Activated T-helper 2 cell treated with anti-CD3 and anti-CD28 coated beads, Interferon-gamma antibody, Interleukin-2, Interleukin-4, amounts not matched to agents 10 μg/mL and 5 μg/mL and 100 μg/mL, durations not matched to agents 14 hours and 24 hours and 36 hours (primary cell): ENCODE results near the gene KRTAP5-6. TPM values are rescaled to one million over a fixed set of nuclear protein-coding genes. Genes with fewer than 3 reads are reported as not detected.

ENCODE experiments used
- DNase-seq: peaks from one replicate; pipeline ENCODE4 v3.0.0; 2021; ENCODE audit warnings: low spot score
- H3K27ac Mint-ChIP-seq: one replicate; pipeline ENCODE4 v1.8.0; 2021; ENCODE audit warnings: mixed read lengths
- H3K27me3 Mint-ChIP-seq: one replicate; pipeline ENCODE4 v1.8.0; 2021; ENCODE audit warnings: low read depth, mixed read lengths
- H3K36me3 Mint-ChIP-seq: one replicate; pipeline ENCODE4 v1.8.0; 2021; ENCODE audit warnings: low read depth, mixed read lengths
- H3K4me1 Mint-ChIP-seq: one replicate; pipeline ENCODE4 v1.8.0; 2021; ENCODE audit warnings: low read depth, mixed read lengths
- H3K4me3 Mint-ChIP-seq: one replicate; pipeline ENCODE4 v1.8.0; 2021; ENCODE audit warnings: low read depth, mild to moderate bottlenecking, moderate library complexity, mixed read lengths
- H3K9me3 Mint-ChIP-seq: one replicate; pipeline ENCODE4 v1.8.0; 2021; ENCODE audit warnings: mixed read lengths
- intact Hi-C: fragments of 100-400 bp; cut with micrococcal nuclease; formaldehyde crosslinking; loops from one replicate; pipeline ENCODE4 v1.15.1; 2023
- total RNA-seq: library from RNA; stranded (reverse); gene quantifications from 2 replicates; pipeline ENCODE4 v1.2.3, GENCODE V29; 2022

The KRTAP5-6 gene
- total RNA-seq, 1 donor from 2014 or later = not detected

GRCh38 chr11:1706634-1707400, 9.8 kb downstream of the KRTAP5-6 start:
- Mint-ChIP-seq H3K4me3 (no peak overlapping the region), H3K27me3 (peaks cover 22% of the 10 kb centered on the region), H3K9me3 (peaks cover 5% of the 10 kb centered on the region), H3K27ac (no peak overlapping the region), H3K36me3 (no peaks in the 10 kb centered on the region), H3K4me1 (peaks cover 14% of the 10 kb centered on the region)
- intact Hi-C loops = no loop called here
- DNase-seq = no peak

GRCh38 chr11:1707751-1708150, 10.8 kb downstream of the KRTAP5-6 start:
- Mint-ChIP-seq H3K27me3 (peaks cover 19% of the 10 kb centered on the region), H3K9me3 (no peaks in the 10 kb centered on the region), H3K4me3 (no peak overlapping the region), H3K27ac (no peak overlapping the region), H3K4me1 (peaks cover 14% of the 10 kb centered on the region), H3K36me3 (no peaks in the 10 kb centered on the region)
- intact Hi-C loops = no loop called here
- no peak for DNase-seq

GRCh38 chr11:1708716-1709115, 11.7 kb downstream of the KRTAP5-6 start:
- intact Hi-C loops = no loop called here
- H3K4me1 Mint-ChIP-seq = peaks cover 14% of the 10 kb centered on the region
- no peaks in the 10 kb centered on the region for H3K36me3 Mint-ChIP-seq
- H3K27me3 Mint-ChIP-seq = peaks cover 19% of the 10 kb centered on the region
- H3K4me3 Mint-ChIP-seq = no peak overlapping the region
- no peak for DNase-seq
- no peak overlapping the region for H3K27ac Mint-ChIP-seq
- H3K9me3 Mint-ChIP-seq = no peaks in the 10 kb centered on the region

GRCh38 chr11:1714908-1715885, 18.2 kb downstream of the KRTAP5-6 start:
- Mint-ChIP-seq H3K9me3 (no peaks in the 10 kb centered on the region), H3K27me3 (peaks cover 7% of the 10 kb centered on the region), H3K27ac (no peak overlapping the region), H3K36me3 (no peaks in the 10 kb centered on the region), H3K4me1 (no peaks in the 10 kb centered on the region), H3K4me3 (no peak overlapping the region)
- intact Hi-C loops = no loop called here
- DNase-seq = no peak

DNA sequence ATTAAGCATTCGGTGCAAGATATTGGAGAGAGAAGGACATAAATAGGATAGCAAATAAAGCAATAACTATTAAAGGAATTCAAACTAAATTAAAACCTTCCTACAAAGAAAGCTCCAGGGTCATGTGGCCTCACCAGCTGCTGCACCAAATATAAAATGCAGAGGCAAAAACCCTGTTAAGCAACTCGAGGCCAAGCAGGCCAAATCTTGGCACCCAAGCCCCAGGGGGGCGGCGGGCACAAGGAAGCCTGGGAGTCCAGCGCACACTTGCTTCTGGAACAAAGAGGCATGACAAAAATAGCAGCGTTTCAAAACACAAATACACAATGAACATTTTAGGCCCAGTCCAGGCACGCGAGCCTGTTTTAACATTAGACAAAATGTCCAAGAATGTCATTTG, 20.8 kb downstream of the KRTAP5-6 start:
- H3K36me3 Mint-ChIP-seq = no peaks in the 10 kb centered on the region
- H3K27ac Mint-ChIP-seq = no peak overlapping the region
- H3K4me3 Mint-ChIP-seq = no peak overlapping the region
- H3K4me1 Mint-ChIP-seq = no peaks in the 10 kb centered on the region
- DNase-seq = no peak
- no peaks in the 10 kb centered on the region for H3K9me3 Mint-ChIP-seq
- intact Hi-C loops = no loop called here
- peaks cover 8% of the 10 kb centered on the region for H3K27me3 Mint-ChIP-seq

DNA sequence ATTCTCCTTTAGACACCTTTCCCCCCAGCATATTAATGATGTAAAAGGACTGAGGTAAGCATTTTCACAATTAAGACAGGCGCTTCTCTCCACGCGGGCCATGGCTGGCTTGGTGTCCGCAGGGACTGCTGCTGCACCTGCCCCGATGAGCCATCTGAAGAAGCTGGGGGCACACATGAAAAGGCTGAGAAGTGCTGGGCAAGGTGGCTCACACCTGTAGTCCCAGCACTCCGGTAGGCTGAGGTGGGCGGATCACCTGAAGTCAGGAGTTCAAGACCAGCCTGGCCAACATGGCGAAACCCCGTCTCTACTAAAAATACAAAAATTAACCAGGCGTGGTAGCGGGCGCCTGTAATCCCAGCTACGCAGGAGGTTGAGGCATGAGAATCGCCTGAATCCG, 21.3 kb downstream of the KRTAP5-6 start:
- Mint-ChIP-seq H3K9me3 (no peaks in the 10 kb centered on the region), H3K4me1 (no peaks in the 10 kb centered on the region), H3K27ac (no peak overlapping the region), H3K4me3 (no peak overlapping the region), H3K36me3 (no peaks in the 10 kb centered on the region), H3K27me3 (peaks cover 9% of the 10 kb centered on the region)
- DNase-seq = no peak
- intact Hi-C loops = no loop called here

GRCh38 chr11:1719781-1720180, 22.8 kb downstream of the KRTAP5-6 start:
- DNase-seq = no peak
- Mint-ChIP-seq H3K27ac (no peak overlapping the region), H3K36me3 (no peaks in the 10 kb centered on the region), H3K9me3 (no peaks in the 10 kb centered on the region), H3K27me3 (peaks cover 9% of the 10 kb centered on the region), H3K4me1 (no peaks in the 10 kb centered on the region), H3K4me3 (no peak overlapping the region)
- intact Hi-C loops = no loop called here

GRCh38 chr11:1727096-1727690, 30.2 kb downstream of the KRTAP5-6 start:
- DNase-seq = no peak
- peaks cover 8% of the 10 kb centered on the region for H3K4me1 Mint-ChIP-seq
- no peaks in the 10 kb centered on the region for H3K36me3 Mint-ChIP-seq
- peaks cover 19% of the 10 kb centered on the region for H3K27me3 Mint-ChIP-seq
- H3K9me3 Mint-ChIP-seq = peaks cover 12% of the 10 kb centered on the region
- intact Hi-C loops = no loop called here
- no peak overlapping the region for H3K27ac Mint-ChIP-seq
- H3K4me3 Mint-ChIP-seq = no peak overlapping the region

GRCh38 chr11:1727861-1728260, 30.9 kb downstream of the KRTAP5-6 start:
- intact Hi-C loops = no loop called here
- H3K27me3 Mint-ChIP-seq = peaks cover 18% of the 10 kb centered on the region

DNA sequence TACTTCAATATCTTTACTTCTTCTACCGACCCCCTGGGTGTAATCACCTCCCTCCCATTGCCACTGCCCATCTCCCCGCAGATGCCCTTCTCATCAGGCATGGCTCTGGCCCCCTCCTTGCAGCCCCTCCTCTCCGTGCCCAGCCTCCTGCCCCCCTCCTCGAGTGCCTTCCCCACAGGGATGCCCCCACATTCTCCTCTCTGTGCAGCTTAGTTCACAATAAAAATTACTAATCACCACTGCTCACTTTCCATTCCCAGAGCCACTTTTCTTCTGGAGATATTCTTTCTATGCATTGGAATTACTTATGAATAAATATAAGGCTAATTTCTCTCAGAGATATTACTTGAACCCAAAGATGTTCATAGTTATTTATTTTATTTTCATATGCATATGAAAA, 31.3 kb downstream of the KRTAP5-6 start:
- Mint-ChIP-seq H3K4me1 (peaks cover 8% of the 10 kb centered on the region), H3K27me3 (peaks cover 17% of the 10 kb centered on the region), H3K4me3 (no peak overlapping the region), H3K36me3 (no peaks in the 10 kb centered on the region), H3K27ac (no peak overlapping the region), H3K9me3 (peaks cover 12% of the 10 kb centered on the region)
- no peak for DNase-seq
- intact Hi-C loops = no loop called here

More at GRCh38 chr11:1727861-1728260, 30.9 kb downstream of the KRTAP5-6 start:
- no peak for DNase-seq
- Mint-ChIP-seq H3K27ac (no peak overlapping the region), H3K4me3 (no peak overlapping the region), H3K9me3 (peaks cover 12% of the 10 kb centered on the region), H3K36me3 (no peaks in the 10 kb centered on the region), H3K4me1 (peaks cover 8% of the 10 kb centered on the region)

GRCh38 chr11:1728931-1729691, 32.1 kb downstream of the KRTAP5-6 start:
- Mint-ChIP-seq H3K27ac (no peak overlapping the region), H3K4me3 (no peak overlapping the region), H3K27me3 (peaks cover 17% of the 10 kb centered on the region), H3K4me1 (peaks cover 10% of the 10 kb centered on the region), H3K36me3 (no peaks in the 10 kb centered on the region), H3K9me3 (peaks cover 12% of the 10 kb centered on the region)
- DNase-seq = no peak
- intact Hi-C loops = no loop called here

DNA sequence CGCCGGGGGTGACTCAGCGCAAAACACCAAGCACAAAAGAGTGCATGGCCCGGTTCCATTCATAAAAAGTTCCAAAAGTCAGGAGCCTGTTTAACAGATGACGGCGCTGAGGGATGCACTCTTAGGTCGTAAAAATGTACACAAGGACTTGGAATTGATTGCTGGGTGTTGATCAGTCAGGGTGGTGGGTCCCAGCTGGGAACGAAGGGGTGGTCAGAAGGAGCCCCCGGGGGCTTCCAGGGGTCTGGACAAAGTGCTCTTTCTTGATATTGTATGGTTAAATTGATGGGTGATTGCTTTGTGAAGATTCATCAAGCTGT, 32.7 kb downstream of the KRTAP5-6 start:
- DNase-seq = no peak
- peaks cover 11% of the 10 kb centered on the region for H3K4me1 Mint-ChIP-seq
- H3K27ac Mint-ChIP-seq = no peak overlapping the region
- H3K9me3 Mint-ChIP-seq = peaks cover 12% of the 10 kb centered on the region
- H3K27me3 Mint-ChIP-seq = peaks cover 17% of the 10 kb centered on the region
- intact Hi-C loops = no loop called here
- no peak overlapping the region for H3K4me3 Mint-ChIP-seq
- H3K36me3 Mint-ChIP-seq = no peaks in the 10 kb centered on the region
